GM10266 (cell line): ENCODE measurements around the gene MDH2.
"Not testable (repeated sequence)": the region's sequence is repeated elsewhere in the genome, so short reads cannot be mapped to it uniquely, and the experiment has no call there.

Experiments
- DNase-seq: peaks from one replicate; pipeline ENCODE4 v3.0.0; 2012; ENCODE audit errors: extremely low spot score
- CTCF ChIP-seq: IDR thresholded peaks from 2 replicates; pipeline ENCODE4 v1.5.1; 2012; ENCODE audit warnings: mild to moderate bottlenecking, low read depth; ENCODE audit not compliant: control insufficient read depth, insufficient read depth; ENCODE audit errors: missing control alignments

MDH2 gene

GRCh38 chr7:76009672-76010600 lies 38.0 kb upstream of the MDH2 start:
- DNase-seq: no peak
- TF ChIP-seq CTCF: no peak

GRCh38 chr7:76011442-76011861 lies 36.5 kb upstream of the MDH2 start:
- DNase-seq: no peak
- TF ChIP-seq CTCF: no peak

- TF ChIP-seq CTCF: no peak
- DNase-seq: no peak
Observed at GRCh38 chr7:76016191-76016947, 31.5 kb upstream of the MDH2 start.

- not testable (repeated sequence) for DNase-seq
Observed at GRCh38 chr7:76018520-76018919, 29.4 kb upstream of the MDH2 start.

GRCh38 chr7:76020031-76020714 lies 27.7 kb upstream of the MDH2 start:
- TF ChIP-seq CTCF: peak; percentile 92
- DNase-seq: peak; percentile 75

- no peak for TF ChIP-seq CTCF
- DNase-seq: no peak
Observed at GRCh38 chr7:76022026-76022780, 25.7 kb upstream of the MDH2 start.

GRCh38 chr7:76023002-76023401 lies 24.9 kb upstream of the MDH2 start:
- DNase-seq: no peak
- no peak for TF ChIP-seq CTCF

GRCh38 chr7:76029682-76030081 lies 18.2 kb upstream of the MDH2 start:
- DNase-seq: not testable (repeated sequence)
